Daoy (cell line): ENCODE measurements around the gene CNTRL. TPM values are rescaled to one million over a fixed set of nuclear protein-coding genes. Genes with fewer than 3 reads are reported as not detected.

Source experiments
- DNase-seq: peaks from one replicate; pipeline ENCODE4 v3.0.0-alpha.2; 2015; ENCODE audit warnings: low read depth
- total RNA-seq: library from RNA; depleted of rRNA; stranded (reverse); fragments of >200 nt; shearing (Covaris generic); gene quantifications from 2 replicates; pipeline ENCODE4 v1.2.3, GENCODE V29; 2014

Gene CNTRL
- total RNA-seq, 1 experiment from 2014 or later = 21.4 TPM

GRCh38 chr9:121201738-121202533, 127.2 kb downstream of the CNTRL start, which contains the start of gene RAB14:
RAB14 (minus strand) TSS chr9:121201869; CDS start chr9:121193412, 8,457 bp downstream.
- DNase-seq = peak; percentile 100

- no peak for DNase-seq
Measured at GRCh38 chr9:121204121-121204520, 129.4 kb downstream of the CNTRL start.

- DNase-seq = no peak
Measured at GRCh38 chr9:121204611-121205010, 129.9 kb downstream of the CNTRL start.

- peak; percentile 48 for DNase-seq
Measured at GRCh38 chr9:121206516-121207370, 132.0 kb downstream of the CNTRL start.

GRCh38 chr9:121207371-121207940, 132.7 kb downstream of the CNTRL start:
- DNase-seq = no peak

- DNase-seq = no peak
Measured at GRCh38 chr9:121210536-121210935, 135.8 kb downstream of the CNTRL start.

GRCh38 chr9:121213136-121213806, 138.5 kb downstream of the CNTRL start:
- DNase-seq = peak; percentile 95

- DNase-seq = no peak
Measured at GRCh38 chr9:121214005-121214404, 139.2 kb downstream of the CNTRL start.

GRCh38 chr9:121216271-121216805, 141.6 kb downstream of the CNTRL start:
- no peak for DNase-seq

- DNase-seq = peak; percentile 76
Measured at GRCh38 chr9:121217609-121218292, 143.0 kb downstream of the CNTRL start.

- DNase-seq = peak; percentile 86
Measured at GRCh38 chr9:121218357-121219027, 143.7 kb downstream of the CNTRL start.

- DNase-seq = no peak
Measured at GRCh38 chr9:121219530-121219929, 144.8 kb downstream of the CNTRL start.

- no peak for DNase-seq
Measured at GRCh38 chr9:121220996-121221663, 146.4 kb downstream of the CNTRL start.

- no peak for DNase-seq
Measured at GRCh38 chr9:121221664-121222055, 146.9 kb downstream of the CNTRL start.

- peak; percentile 77 for DNase-seq
Measured at GRCh38 chr9:121222524-121223171, 147.9 kb downstream of the CNTRL start.

GRCh38 chr9:121225240-121225639, 150.5 kb downstream of the CNTRL start:
- no peak for DNase-seq

GRCh38 chr9:121226175-121226574, 151.4 kb downstream of the CNTRL start:
- DNase-seq = peak; percentile 43
